OCI-LY7 (cell line): ENCODE measurements around the gene PUM1. TPM values are rescaled to one million over a fixed set of nuclear protein-coding genes. Genes with fewer than 3 reads are reported as not detected.

Source experiments
- BruUV-seq: library from RNA; stranded (reverse); fragments of 400-500 nt; replicated peaks from 2 replicates; lab custom pipeline; 2021; lab: Mats Ljungman, UMichigan
- CTCF ChIA-PET: fragments of 300-600 bp; sonication (Branson Sonifier 250); formaldehyde crosslinking; loops from one replicate; lab custom pipeline; 2022; ENCODE audit warnings: antibody characterized with exemption; ENCODE audit not compliant: unreplicated experiment; lab: Charles Lee
- POLR2A ChIA-PET: fragments of 300-600 bp; sonication (Branson Sonifier 250); formaldehyde crosslinking; loops from one replicate; lab custom pipeline; 2022; ENCODE audit warnings: antibody characterized with exemption; lab: Charles Lee
- DNase-seq: peaks from one replicate; pipeline ENCODE4 v3.0.0-alpha.2; 2015; ENCODE audit warnings: low spot score
- H2AFZ ChIP-seq: fragments of 200-600 bp; sonication (generic), shearing (Covaris generic); 2 replicates; pipeline ENCODE4 v1.6.1; 2014; ENCODE audit warnings: mild to moderate bottlenecking, antibody characterized with exemption, low read length, moderate library complexity
- H3K27ac ChIP-seq: fragments of 200-600 bp; sonication (generic); 2 replicates; pipeline ENCODE4 v1.5.1; 2014; ENCODE audit warnings: mixed run types, low read depth, mild to moderate bottlenecking, moderate library complexity, low read length, inconsistent platforms; ENCODE audit not compliant: poor library complexity, severe bottlenecking
- H3K36me3 ChIP-seq: fragments of 200-600 bp; sonication (generic); 2 replicates; pipeline ENCODE4 v1.6.1; 2014; ENCODE audit warnings: mild to moderate bottlenecking, antibody characterized with exemption, low read length, moderate library complexity, mixed read lengths; ENCODE audit not compliant: insufficient read depth
- H3K4me1 ChIP-seq: fragments of 200-600 bp; sonication (generic); 2 replicates; pipeline ENCODE4 v1.5.1; 2014; ENCODE audit warnings: mild to moderate bottlenecking, low read length; ENCODE audit not compliant: insufficient read depth, poor library complexity, severe bottlenecking
- H3K4me2 ChIP-seq: fragments of 200-600 bp; sonication (generic); 2 replicates; pipeline ENCODE4 v1.6.1; 2014; ENCODE audit warnings: mild to moderate bottlenecking, low read length
- H3K4me3 ChIP-seq: fragments of 200-600 bp; sonication (generic); 2 replicates; pipeline ENCODE4 v1.5.1; 2014; ENCODE audit warnings: mild to moderate bottlenecking, low read depth, low read length; ENCODE audit not compliant: poor library complexity, severe bottlenecking
- H3K79me2 ChIP-seq: fragments of 200-600 bp; sonication (generic); 2 replicates; pipeline ENCODE4 v1.6.1; 2016; ENCODE audit warnings: low read depth, mild to moderate bottlenecking, low read length, moderate library complexity, mixed read lengths; ENCODE audit not compliant: insufficient read depth
- H3K9me2 ChIP-seq: fragments of 200-600 bp; sonication (generic); 2 replicates; pipeline ENCODE4 v1.6.1; 2016; ENCODE audit warnings: mild to moderate bottlenecking, low read length, mixed read lengths; ENCODE audit not compliant: insufficient read depth
- H3K9me3 ChIP-seq: fragments of 200-600 bp; sonication (generic); 2 replicates; pipeline ENCODE4 v1.6.1; 2014; ENCODE audit warnings: mild to moderate bottlenecking, mixed run types, low read length, mixed read lengths
- H4K20me1 ChIP-seq: fragments of 200-600 bp; sonication (generic); 2 replicates; pipeline ENCODE4 v1.6.1; 2014; ENCODE audit warnings: mild to moderate bottlenecking, antibody characterized with exemption, low read length, moderate library complexity, mixed read lengths; ENCODE audit not compliant: insufficient read depth
- EZH2phosphoT487 ChIP-seq: fragments of 200-600 bp; sonication (generic); IDR thresholded peaks from 2 replicates; pipeline ENCODE4 v1.6.1; 2018; ENCODE audit warnings: low read depth, borderline replicate concordance, mild to moderate bottlenecking, mixed run types, antibody characterized with exemption, low read length, moderate library complexity, mixed read lengths
- intact Hi-C: fragments of 100-400 bp; cut with micrococcal nuclease; formaldehyde crosslinking; loops from one replicate; pipeline ENCODE4 v1.10.0; 2022; ENCODE audit not compliant: unreplicated experiment
- total RNA-seq, 2 experiments: library from RNA; depleted of rRNA in 1 of 2; stranded (reverse); fragments of >200 nt in 1 of 2; shearing (Covaris generic) in 1 of 2; gene quantifications; 2 replicates each; pipeline ENCODE4 v1.2.3, GENCODE V29; 2014 to 2022
- TF ChIP-seq, protein P1 (sequence below): fragments of 200-600 bp; sonication (generic); conservative IDR thresholded peaks from 2 replicates; pipeline ENCODE4 v1.5.1; 2014; ENCODE audit warnings: mild to moderate bottlenecking, antibody characterized with exemption, low read length, moderate library complexity, mixed read lengths

The PUM1 gene
- total RNA-seq, 2 experiments from 2014 or later = 52.0 to 97.5 TPM

DNA sequence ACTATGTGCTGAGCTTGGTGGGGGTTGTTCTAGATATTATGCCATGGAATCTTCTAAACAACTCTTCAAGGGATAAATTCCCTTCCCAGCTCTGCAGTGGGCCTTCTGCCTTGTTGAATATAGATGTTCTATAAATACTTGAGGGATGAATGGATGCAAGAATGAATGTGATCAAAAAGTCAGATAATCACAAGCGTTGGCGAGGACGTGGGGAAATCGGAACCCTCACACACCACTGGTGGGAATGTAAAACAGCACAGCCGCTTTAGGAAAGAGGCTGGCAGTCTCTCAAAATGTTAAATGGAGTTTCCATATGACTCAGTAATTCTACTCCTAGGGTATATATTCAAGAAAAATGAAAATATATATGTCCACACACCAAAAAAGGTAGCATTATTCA is 176.0 kb downstream of the PUM1 start:
- intact Hi-C loops = no loop called here
- POLR2A ChIA-PET = no interaction called here
- TF ChIP-seq EZH2phosphoT487 = no peak
- TF ChIP-seq, protein P1, sequence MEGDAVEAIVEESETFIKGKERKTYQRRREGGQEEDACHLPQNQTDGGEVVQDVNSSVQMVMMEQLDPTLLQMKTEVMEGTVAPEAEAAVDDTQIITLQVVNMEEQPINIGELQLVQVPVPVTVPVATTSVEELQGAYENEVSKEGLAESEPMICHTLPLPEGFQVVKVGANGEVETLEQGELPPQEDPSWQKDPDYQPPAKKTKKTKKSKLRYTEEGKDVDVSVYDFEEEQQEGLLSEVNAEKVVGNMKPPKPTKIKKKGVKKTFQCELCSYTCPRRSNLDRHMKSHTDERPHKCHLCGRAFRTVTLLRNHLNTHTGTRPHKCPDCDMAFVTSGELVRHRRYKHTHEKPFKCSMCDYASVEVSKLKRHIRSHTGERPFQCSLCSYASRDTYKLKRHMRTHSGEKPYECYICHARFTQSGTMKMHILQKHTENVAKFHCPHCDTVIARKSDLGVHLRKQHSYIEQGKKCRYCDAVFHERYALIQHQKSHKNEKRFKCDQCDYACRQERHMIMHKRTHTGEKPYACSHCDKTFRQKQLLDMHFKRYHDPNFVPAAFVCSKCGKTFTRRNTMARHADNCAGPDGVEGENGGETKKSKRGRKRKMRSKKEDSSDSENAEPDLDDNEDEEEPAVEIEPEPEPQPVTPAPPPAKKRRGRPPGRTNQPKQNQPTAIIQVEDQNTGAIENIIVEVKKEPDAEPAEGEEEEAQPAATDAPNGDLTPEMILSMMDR = no peak

GRCh38 chr1:30888975-30889374 is 176.5 kb downstream of the PUM1 start:
- H2AFZ ChIP-seq = no peak overlapping the region
- no peaks in the 10 kb centered on the region for H4K20me1 ChIP-seq
- DNase-seq = no peak
- H3K36me3 ChIP-seq = no peaks in the 10 kb centered on the region
- intact Hi-C loops = no loop called here
- H3K9me2 ChIP-seq = no peaks in the 10 kb centered on the region
- H3K4me1 ChIP-seq = no peaks in the 10 kb centered on the region
- TF ChIP-seq, protein P1 = no peak
- no peak for TF ChIP-seq EZH2phosphoT487
- H3K9me3 ChIP-seq = no peaks in the 10 kb centered on the region
- no TSS peak for BruUV-seq
- no peak overlapping the region for H3K27ac ChIP-seq
- H3K79me2 ChIP-seq = no peaks in the 10 kb centered on the region
- CTCF ChIA-PET = no interaction called here
- H3K4me3 ChIP-seq = no peak overlapping the region
- POLR2A ChIA-PET = no interaction called here
- no peak overlapping the region for H3K4me2 ChIP-seq

More for the DNA sequence above, 176.0 kb downstream of the PUM1 start:
- no peak overlapping the region for H2AFZ ChIP-seq
- CTCF ChIA-PET = no interaction called here
- no peak for DNase-seq
- no peak overlapping the region for H3K27ac ChIP-seq
- no peaks in the 10 kb centered on the region for H3K79me2 ChIP-seq
- H3K4me2 ChIP-seq = no peak overlapping the region
- no peaks in the 10 kb centered on the region for H3K36me3 ChIP-seq
- no peaks in the 10 kb centered on the region for H3K9me2 ChIP-seq
- H3K9me3 ChIP-seq = no peaks in the 10 kb centered on the region
- no peaks in the 10 kb centered on the region for H3K4me1 ChIP-seq
- H4K20me1 ChIP-seq = no peaks in the 10 kb centered on the region
- BruUV-seq = no TSS peak
- H3K4me3 ChIP-seq = no peak overlapping the region

- H3K4me3 ChIP-seq = no peak overlapping the region
- H3K79me2 ChIP-seq = no peaks in the 10 kb centered on the region
- no TSS peak for BruUV-seq
- no peaks in the 10 kb centered on the region for H4K20me1 ChIP-seq
- H3K4me1 ChIP-seq = no peaks in the 10 kb centered on the region
- no peak for TF ChIP-seq EZH2phosphoT487
- TF ChIP-seq, protein P1 = no peak
- H3K9me3 ChIP-seq = no peaks in the 10 kb centered on the region
- CTCF ChIA-PET = no interaction called here
- intact Hi-C loops = no loop called here
- H3K27ac ChIP-seq = no peak overlapping the region
- DNase-seq = no peak
- no peaks in the 10 kb centered on the region for H3K36me3 ChIP-seq
- no peak overlapping the region for H3K4me2 ChIP-seq
- H3K9me2 ChIP-seq = no peaks in the 10 kb centered on the region
- no peak overlapping the region for H2AFZ ChIP-seq
- POLR2A ChIA-PET = no interaction called here
These were observed 177.1 kb downstream of the PUM1 start for GRCh38 chr1:30888391-30888790.
